ENCODE results near the gene SORL1. TPM values are rescaled to one million over a fixed set of nuclear protein-coding genes. Genes with fewer than 3 reads are reported as not detected.

The SORL1 gene
- total and polyA plus RNA-seq, 2 of the 13 experiments (the other 11 are each of a cell fraction or from before 2014, with no cell fraction given) = 21.3 to 148 TPM

- TF ChIP-seq ATF2 (CRISPR knock-in tag; IDR thresholded peaks at IDR 0.05) = no peak
- TF ChIP-seq GTF2F1 (IDR thresholded peaks at IDR 0.05; ENCODE audit: low read length) = no peak
- no peak for TF ChIP-seq PPARG (CRISPR knock-in tag; conservative IDR thresholded peaks at IDR 0.05)
- TF ChIP-seq KDM5A (IDR thresholded peaks at IDR 0.05; ENCODE audit: borderline replicate concordance, low read length) = no peak; the same call in 1 of the 2 replicates
- TF ChIP-seq BRD4 (CRISPR knock-in tag; IDR thresholded peaks at IDR 0.05) = no peak
- TF ChIP-seq ATF1 (CRISPR knock-in tag; IDR thresholded peaks at IDR 0.05) = no peak
- no peak for TF ChIP-seq ZNF143 (CRISPR knock-in tag; IDR thresholded peaks at IDR 0.05)
- TF ChIP-seq DDIT3 (CRISPR knock-in tag; IDR thresholded peaks at IDR 0.05) = no peak
- no peak for TF ChIP-seq ZSCAN31 (CRISPR knock-in tag; IDR thresholded peaks at IDR 0.05; ENCODE audit: low read depth)
- no peak for TF ChIP-seq ZNF557 (CRISPR knock-in tag; IDR thresholded peaks at IDR 0.05)
- TF ChIP-seq ZNF350 (CRISPR knock-in tag; IDR thresholded peaks at IDR 0.05; ENCODE audit: borderline replicate concordance, low read depth) = no peak; the same call in 1 of the 2 replicates
- no peak for TF ChIP-seq ZNF30 (CRISPR knock-in tag; IDR thresholded peaks at IDR 0.05)
- no peak for TF ChIP-seq ZNF280B (CRISPR knock-in tag; IDR thresholded peaks at IDR 0.05; ENCODE audit: borderline replicate concordance)
- TF ChIP-seq RARG (CRISPR knock-in tag; IDR thresholded peaks at IDR 0.05; ENCODE audit: low read depth) = no peak
- TF ChIP-seq GRHL1 (CRISPR knock-in tag; conservative IDR thresholded peaks at IDR 0.05) = no peak
- 0 out of 2 replicates have a peak, but pooled peaks have one; percentile 4 for TF ChIP-seq ZMAT3 (CRISPR knock-in tag; conservative IDR thresholded peaks at IDR 0.05)
- peak; percentile 3; the same call in 1 of the 2 replicates for TF ChIP-seq GATAD2A (CRISPR knock-in tag; IDR thresholded peaks at IDR 0.05)
- peak; percentile 53; the same call in 1 of the 2 replicates for TF ChIP-seq SMAD3 (CRISPR knock-in tag; IDR thresholded peaks at IDR 0.05)
- TF ChIP-seq MTF2 (CRISPR knock-in tag; IDR thresholded peaks at IDR 0.05; ENCODE audit: borderline replicate concordance) = no peak
- peak; percentile 82 for TF ChIP-seq TCF7 (IDR thresholded peaks at IDR 0.05; ENCODE audit: low read depth)
- TF ChIP-seq NR1H2 (CRISPR knock-in tag; IDR thresholded peaks at IDR 0.05; ENCODE audit: borderline replicate concordance, low read depth) = no peak
- TF ChIP-seq UBTF (CRISPR knock-in tag; IDR thresholded peaks at IDR 0.05) = no peak
Measured at GRCh38 chr11:121563900-121564822, 112.0 kb downstream of the SORL1 start (continued).

Data from HepG2 (cell line).